Kidney capillary endothelial cell (primary cell): ENCODE results near the gene ADGRV1.

Experiments used
- DNase-seq: peaks from one replicate; pipeline ENCODE4 v3.0.0-alpha.2; 2018; ENCODE audit warnings: low spot score

Gene ADGRV1

DNA sequence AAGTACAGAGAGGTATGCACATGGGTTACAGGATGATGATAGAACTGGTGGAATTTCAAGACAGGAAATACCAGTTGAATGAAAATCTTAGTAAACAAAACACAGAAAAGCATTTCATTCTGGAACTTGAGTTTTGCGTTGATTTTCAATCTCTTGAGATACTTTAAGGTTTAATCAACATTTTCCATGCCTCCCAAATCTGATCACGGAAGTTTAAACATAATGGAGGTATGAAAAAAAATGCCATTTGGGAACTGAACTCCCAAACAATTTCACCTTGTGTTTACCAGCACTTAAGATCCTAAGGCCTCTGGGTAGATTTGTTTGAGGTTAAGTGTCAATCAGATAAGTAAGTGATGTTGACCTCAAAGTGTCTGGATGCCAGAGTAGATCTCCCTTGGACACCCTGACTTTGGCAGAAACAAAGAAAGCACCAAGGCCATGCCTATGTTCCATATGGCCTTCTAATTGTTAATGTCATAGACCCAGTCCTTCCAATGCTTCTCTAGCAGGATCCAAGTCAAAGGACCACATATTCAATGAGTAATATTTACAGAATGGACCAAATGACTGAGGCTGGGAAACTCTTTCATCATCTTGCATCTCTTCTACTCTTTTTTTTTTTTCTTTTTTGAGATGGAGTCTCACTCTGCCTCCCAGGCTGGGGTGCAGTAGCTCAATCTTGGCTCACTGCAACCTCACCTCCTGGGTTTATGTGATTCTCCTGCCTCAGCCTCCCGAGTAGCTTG, 607.6 kb downstream of the ADGRV1 start:
- peak; percentile 47 for DNase-seq

DNA sequence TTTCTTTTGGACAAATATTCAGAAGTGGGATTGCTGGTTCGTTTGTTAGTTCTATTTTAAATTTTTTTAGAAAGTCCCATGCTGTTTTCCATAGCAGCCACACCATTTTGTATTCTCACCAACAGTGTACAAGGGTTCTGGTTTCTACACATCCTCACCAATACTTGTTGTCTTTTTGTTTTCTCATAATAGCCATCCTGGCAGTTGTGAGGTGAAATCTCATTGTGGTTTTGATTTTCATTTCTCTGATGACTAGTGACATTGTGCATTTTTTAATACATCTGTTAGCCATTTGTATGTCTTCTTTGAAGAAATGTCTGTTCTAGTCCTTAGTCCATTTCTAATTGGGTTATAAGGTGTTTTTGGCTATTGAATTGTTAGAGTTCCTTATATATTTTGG, 610.3 kb downstream of the ADGRV1 start:
- no peak for DNase-seq

DNA sequence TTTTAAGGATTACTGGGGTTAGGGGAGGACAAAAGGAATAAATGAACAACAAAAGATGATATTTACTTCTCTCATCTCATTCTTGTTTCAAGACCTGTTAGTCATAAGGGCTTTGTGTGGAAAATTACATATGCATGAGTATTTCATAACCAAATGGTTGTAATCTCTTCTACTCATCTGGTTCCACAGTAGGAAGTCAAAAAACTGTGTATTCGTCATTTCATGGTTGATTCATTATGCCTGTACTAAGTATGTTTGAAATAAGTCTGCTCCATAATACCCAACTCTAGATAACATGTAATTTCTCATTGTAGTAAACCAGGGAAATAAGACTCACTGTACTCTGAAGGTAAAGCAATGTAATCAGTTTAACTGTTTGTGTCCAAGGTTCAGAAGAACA, 611.7 kb downstream of the ADGRV1 start:
- DNase-seq = peak; percentile 32

DNA sequence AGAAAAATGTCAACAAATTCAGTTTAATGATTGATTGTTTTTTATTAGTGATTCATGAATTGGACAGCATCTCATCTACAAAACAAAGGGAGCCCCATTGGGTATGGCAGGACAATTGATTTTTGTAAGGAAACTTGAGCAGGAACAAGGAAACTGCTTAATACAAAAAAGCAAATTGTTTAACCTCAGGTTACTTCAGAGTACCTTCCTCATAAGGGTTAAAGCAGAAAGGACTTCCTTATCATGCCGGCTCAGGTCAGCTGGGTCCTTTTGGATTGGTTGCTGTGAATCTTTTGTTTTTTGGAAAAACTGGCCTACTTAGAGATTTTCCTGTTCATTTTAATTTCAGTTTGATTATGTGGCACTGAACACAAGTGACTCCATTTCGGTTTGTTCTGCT, 612.7 kb downstream of the ADGRV1 start:
- DNase-seq = no peak

DNA sequence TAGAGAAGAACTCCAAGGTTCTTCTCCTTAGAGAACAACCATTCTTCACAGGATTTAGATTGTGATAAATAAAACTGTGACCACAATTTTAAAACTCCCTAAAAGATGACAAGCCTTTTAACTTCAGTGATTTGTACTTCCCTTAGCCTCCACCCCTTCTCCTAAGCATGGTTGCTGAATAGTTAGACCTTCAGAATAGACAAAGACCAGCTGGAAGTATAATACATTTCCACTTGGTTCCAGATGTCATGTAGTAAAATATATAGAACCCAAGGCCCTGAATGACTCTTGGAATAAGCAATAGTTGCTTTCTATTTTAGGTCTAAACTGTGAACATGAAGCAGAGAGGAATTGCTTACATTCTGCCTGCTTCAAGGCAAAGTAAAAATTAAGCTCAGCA, 615.8 kb downstream of the ADGRV1 start:
- DNase-seq = no peak

DNA sequence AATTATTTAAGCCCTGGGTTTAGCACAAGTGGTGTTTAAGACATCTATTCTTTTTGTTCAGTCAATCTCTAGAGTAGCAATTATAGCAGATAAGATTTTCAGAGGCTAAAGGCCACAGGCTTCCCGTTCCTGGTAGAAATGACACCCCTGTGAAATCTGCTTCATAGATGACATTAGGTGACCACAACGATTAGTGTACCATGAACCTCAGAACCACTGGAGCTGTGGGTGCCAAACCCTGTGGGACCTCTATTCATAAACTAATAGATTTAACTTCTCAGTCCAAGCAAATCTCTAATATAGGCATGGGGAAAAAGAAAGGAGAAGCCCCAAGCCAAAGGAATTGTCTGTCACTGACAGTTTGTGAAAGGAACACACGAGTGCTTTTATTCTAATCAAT, 617.1 kb downstream of the ADGRV1 start:
- no peak for DNase-seq

DNA sequence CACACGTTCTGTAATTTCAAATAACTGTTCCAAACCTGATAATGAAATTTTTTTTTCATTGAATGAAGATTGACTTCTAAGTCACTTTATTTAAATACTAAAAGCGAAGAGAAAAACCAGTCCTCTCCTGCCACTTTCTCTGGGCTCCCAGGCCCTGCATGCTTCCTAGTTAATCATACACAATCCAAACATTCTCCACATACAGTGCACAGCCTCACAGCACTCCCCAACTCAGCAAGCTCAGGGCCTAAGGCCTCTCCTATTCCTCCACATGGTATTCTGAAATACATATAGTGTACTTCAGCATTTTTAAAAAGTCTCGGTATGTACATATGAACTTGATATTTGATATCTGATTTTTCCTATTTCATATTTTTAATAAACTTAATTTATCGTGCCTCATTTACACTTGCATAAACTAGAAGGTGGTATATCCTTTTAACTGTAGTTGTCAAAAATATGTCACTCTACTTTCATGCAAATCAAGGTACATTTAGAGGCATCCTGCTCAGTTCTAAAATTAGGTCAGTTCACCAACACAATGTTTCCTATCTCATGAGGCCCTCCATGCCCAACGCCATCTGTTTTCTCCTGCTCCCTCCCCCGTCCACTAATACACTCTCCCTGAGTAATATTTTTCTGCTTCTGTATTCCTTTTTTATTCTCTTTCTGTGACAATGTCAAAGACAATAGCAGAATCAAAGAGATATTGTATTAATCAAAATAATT, 617.9 kb downstream of the ADGRV1 start:
- DNase-seq = no peak

DNA sequence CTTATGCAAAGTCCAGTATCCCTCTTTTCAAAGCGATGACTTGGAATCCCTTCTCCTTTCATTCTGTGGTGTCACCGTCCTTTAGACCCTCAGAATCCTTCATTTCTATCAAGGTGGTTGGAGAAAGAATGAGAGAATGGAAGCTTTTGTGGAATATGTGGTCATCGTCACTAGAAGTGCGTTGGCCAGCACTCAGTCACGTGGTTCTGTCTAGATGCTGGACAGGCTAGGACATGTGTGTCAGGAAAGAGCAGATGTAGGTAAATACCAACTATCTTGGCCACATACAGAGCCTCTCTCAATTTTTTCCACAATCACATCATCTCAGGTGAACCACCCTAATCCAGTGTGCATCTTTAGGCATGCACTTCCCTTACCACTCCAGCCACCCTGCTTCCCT, 618.5 kb downstream of the ADGRV1 start:
- no peak for DNase-seq

DNA sequence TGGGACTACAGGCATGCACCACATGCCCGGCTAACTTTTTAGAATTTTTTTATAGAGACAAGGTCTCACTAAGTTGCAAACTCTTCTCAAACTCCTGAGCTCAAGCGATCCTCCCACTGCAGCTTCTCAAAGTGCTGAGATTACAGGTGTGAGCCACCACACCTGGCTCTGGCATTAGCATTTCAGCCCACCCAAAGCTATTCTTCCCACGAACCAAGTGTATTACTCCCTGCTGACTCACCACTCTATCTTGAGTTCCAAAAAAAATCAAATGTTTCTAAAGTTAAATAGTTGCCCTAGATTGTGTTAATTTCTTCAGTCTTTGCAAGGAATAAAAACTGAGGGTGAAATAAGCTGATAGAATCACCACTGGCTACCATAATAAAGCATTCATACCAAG, 619.0 kb downstream of the ADGRV1 start:
- no peak for DNase-seq

DNA sequence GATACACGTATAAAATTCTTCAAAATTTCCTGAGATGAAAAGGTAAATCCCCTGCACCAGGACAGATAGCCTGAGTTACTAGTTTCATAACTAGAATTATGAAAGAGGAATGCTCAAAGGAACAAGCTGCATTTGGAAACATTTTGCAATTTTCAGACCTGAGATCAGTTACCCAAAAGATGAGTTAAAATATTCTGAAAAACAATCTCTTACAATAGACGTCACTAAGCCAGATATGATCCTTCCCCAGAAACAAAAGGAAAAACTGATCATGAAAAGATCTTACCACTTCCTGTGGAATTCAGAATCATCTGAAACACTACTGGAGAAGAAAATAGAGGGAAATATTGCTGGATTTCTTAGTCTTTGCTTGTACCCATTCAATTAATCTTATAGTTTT, 619.9 kb downstream of the ADGRV1 start:
- no peak for DNase-seq

DNA sequence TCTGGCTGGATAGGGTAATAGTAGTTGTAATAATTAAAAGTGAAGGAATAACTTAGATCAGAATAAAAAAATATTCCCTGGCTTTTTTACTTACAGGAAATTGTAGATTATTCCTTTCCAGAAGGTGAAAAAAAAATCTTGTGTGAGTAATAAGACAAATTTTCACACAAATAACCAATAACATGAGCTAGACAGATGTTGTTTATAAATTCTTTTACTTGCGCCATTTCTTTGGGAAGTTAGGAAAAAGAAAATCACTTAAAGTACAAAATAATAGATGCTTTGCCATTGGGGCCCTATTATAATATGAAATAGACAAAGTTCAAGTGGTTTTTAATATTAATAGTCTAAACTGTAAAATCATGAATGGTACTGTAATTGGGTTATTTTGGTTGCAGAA, 620.4 kb downstream of the ADGRV1 start:
- DNase-seq = no peak

DNA sequence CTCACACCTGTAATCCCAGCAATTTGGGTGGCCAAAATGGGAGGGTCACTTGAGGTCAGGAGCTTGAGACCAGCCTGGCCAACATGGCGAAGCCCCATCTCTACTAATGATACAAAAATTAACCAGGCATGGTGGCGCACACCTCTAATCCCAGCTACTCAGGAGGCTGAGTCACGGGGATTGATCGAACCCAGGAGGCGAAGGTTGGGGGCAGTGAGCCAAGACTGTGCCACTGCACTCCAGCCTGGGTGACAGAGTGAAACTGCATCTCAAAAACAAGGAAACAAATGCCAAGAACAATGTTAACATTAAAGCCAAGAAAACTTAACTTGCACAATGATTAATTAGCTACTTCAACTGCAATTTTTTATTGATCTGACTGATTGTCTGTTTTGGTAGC, 621.9 kb downstream of the ADGRV1 start:
- DNase-seq = no peak

DNA sequence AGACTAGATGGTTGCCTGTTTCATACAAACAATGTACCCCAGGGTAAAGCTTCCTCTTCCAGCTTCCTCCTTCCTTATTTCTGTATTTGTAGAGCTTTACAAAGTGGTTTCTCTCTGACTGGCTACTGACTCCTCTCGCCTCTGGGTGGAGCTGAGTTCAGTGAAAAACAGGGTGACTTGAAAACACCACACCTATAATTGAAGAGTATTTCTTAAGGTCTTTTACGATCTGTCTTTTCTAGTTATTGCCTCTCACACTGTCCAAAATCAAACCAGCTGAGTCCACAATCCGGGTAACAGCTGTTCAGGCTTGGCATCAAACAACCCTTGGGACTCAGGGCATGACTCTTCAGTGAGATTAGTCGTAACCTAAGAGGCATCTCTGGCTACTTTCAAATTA, 624.2 kb downstream of the ADGRV1 start:
- DNase-seq = no peak

DNA sequence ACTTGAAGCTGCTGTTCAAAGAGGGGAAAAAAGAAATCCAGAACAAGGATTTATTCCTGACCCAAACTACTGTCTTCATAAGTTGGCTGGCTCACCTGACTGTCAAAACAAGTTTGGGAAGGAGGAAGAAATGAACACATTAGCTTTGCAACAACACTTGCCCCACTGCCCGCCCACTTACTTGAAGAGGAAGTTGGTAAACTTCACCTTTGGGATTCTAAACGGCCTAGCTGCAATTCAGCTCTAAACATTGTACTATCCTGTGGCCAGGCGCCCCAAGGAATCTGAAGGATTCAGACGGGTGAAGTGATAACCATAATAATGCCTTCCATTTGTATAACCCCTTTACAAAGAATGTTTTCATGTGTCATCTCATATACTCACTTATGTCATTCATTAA, 625.1 kb downstream of the ADGRV1 start:
- DNase-seq = no peak

DNA sequence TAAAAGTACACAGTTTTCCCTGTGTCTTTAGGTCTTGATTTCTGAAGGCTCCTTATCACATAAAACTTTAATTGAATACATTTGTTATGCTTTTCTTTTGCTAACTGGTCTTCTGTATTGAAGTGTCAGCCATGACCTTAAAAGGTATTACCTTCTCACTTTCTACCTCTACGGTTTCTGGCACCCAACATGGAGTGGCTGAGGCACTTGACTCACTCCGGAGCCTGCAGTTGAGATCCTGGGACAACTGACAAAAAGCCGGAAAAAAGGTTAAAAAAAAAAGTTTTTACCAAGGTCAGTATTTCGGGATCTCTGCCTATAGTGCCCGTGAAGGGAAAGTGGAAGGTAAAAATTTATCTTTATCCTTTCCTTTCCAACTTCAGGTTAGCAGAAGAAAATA, 627.5 kb downstream of the ADGRV1 start:
- no peak for DNase-seq

DNA sequence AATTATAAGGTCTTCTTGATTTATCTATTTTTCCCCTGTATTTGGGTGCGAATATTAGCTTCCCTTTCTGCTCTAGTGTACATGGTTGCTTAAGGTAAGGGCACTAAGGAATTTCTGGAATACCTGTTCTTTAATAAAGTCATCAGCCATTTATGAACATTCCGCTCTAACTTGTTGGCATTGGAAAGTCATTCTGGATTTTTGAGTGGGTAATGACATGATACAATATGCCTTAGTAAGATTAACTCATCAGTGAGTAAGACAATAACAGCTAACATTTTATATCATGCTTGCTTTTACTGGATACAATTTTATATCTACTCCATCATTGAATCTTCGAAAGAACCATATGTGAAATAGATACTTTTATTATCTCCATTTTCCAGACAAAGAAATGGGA, 628.4 kb downstream of the ADGRV1 start:
- DNase-seq = no peak

DNA sequence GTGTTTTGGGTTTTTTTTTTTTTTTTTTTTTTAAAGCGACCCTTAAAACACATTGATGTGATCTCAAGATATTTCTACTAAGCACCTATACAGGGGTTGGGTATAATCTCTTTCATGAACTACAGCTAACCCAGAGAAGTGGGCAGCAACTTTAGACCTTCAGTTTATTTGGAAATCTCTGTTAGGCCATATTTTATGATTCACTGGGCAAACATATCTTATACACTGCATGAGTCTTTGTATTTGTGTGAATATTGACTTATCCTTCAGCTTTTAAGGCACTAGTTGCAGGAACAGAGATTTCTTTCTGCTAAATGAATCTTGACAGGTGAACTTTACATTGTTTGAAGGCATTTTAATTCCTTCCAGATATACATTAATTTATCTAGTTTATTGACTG, 630.2 kb downstream of the ADGRV1 start:
- DNase-seq = no peak

DNA sequence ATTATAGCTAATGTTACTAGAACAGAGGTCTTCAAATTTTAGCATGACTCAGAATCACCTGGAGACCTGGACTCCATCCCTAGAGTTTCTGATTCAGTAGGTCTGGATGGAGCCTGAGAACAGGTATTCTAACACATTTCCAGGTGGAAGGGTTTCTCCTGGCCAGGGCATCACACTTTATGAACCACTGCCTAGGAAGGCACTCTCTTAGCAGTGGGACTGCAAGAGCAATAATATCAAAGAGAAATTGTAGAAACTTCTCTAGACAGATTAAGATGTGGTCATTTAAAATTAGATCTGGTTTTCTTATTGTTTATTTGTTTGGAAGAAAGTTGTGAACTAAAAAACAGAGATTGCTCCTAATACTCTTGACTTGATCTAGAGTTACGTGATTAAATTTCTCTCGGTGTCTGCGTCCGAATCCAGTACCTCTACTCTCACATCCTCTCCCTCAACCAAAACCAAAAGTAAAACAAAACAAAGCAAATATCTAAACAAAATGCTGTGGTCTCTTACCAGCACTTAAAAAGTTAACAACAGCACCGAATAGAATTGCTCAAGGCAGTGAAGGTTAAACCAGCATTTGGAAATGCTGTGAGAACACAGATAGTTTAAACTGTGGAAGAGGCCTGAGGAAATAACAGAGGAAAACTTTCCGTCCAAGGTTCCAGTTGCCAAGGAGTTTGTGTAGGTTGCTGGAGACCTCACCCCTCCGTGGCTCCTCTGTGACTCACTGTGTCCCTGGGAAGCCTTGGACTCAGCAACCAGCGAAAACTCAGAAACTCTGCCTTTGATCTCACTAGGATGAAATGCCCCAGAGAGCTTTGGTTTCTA, 631.1 kb downstream of the ADGRV1 start:
- DNase-seq = no peak

DNA sequence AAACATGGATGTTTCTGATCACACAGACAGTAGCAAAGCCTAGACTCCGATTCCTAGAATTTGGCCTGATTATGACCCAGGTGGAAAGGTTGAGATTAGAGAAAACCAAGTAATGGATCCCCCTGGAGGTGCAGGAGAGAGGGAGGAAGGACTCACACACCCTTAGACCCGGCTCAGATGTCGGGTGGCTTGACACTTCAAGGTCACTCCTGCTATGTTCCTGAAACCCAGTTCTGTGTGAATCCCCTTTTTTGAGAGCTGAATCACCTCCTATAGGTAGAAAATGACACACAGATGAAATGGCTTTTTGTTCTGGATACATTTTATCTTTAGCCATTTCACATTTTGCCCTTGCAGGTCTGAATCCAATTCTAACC, 631.7 kb downstream of the ADGRV1 start:
- DNase-seq = no peak

DNA sequence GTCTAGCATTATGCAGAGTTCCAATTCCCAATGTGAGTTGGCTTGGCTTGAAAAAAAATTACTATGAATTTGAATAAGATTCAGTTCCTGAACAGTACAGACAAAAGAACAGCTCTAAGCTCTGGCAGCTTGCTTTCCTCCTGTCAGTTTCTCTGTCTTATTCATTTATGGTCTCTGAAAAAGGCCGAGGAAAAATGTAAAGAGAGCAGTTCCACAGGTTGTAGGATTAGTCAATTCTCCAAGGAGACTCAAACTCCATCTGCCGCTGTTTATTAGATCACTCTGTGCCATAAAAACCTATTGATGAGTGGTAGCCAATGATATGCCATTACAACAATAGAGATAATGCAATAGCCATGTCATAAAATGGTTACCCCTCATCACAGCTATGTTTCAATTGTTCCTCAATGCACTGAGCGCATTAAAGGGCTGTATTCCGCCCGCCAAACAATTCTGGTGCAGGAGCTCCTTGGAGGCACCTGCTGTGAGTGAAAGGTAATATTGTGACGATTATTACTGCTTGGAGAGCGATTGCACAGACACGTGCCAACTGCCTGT, 636.3 kb downstream of the ADGRV1 start:
- DNase-seq = no peak

DNA sequence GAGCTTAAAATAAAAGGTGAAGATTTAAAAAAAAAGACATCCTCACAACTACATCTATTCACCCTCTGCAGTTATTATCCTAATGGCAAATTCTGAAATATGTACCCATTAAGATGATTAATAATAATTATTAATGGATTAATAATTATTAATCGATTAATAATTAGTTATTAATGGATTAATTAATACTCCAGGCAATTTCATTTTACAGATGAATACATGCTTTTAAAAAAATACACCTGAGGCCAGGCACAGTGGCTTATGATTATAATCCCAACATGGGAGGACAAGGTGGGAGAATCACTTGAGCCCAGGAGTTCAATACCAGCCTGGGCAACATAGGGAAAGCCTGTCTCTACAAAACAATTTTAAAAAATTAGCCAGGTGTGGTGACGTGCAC, 642.1 kb downstream of the ADGRV1 start:
- DNase-seq = no peak

DNA sequence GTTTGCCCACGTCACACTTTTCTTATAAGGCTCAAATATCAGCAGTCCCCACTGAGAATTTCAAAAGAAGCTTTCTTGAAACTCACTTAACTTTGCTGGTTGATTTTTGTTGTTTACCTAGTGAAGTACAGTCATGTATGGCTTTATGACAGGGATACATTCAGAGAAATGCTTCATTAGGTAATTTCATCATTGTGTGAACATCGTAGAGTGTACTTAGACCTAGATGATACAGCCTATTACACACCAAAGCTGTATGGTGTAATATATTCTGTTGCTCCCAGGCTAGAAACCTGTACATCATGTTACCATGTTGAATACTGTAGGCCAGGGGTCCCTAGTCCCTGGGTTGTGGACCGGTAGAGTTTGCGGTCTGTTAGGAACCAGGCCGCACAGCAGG, 647.5 kb downstream of the ADGRV1 start:
- DNase-seq = no peak

DNA sequence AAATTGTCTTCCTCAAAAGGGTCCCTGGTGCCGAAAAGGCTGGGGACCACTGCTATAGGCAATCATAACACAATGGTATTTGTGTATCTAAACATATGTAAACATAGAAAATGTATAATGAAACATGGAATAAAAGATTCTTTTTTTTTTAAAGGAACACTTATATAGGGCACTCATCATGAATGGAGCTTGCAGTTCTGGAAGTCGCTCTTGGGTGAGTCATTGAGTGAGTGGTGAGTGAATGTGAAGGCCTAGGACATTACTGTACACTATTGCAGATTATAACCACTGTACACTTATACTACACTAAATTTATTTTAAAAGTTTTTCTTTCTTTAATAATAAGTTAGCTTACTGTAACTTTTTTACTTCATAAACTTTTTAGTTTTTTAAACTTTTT, 648.1 kb downstream of the ADGRV1 start:
- DNase-seq = peak; percentile 37
